ENCODE results near the gene GPATCH4.
A peak's percentile ranks its signal among the peaks of the same experiment; 100 is the strongest.
"Not testable (repeated sequence)": the region's sequence is repeated elsewhere in the genome, so short reads cannot be mapped to it uniquely, and the experiment has no call there.

The GPATCH4 gene

GRCh38 chr1:156626079-156626438, 24.8 kb upstream of the GPATCH4 start:
- DNase-seq (ENCODE audit: low read depth in 2 of 2): no peak

DNA sequence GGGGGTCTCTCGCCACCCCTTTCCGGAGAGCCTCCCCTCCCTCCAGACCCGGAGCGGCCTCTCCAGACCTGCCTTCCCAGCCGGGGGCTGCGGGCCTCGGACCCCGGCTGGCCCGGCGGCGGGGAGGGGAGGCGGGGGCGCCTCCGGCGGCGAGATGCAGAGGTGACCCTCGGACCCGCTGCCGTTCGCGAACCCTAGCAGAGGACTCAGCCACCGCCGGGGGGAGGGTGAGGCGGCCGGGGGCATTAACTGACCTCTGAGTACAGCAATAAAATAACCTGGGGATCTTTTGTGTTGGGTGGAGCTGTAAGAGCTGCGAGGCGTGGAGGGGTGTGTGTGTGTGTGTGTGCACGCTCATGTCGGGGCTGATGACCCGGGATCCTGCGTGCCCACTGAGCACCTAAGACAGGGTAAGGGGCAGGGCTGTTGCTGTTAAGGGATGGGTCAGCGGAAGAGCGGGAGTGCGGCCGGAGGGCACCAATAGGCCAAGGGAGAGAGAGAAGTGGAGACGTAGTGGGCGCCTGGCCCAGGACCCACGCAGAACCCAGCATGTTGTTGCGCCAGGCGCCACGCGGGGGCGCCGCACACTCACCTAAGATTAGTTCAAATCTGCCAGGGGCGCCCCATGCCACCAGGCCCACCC, 24.3 kb upstream of the GPATCH4 start:
- DNase-seq (ENCODE audit: low read depth in 2 of 2): peak in 1 of 2 donors; percentile 40

GRCh38 chr1:156624814-156625435, 23.6 kb upstream of the GPATCH4 start:
- DNase-seq (ENCODE audit: low read depth in 2 of 2): no peak

DNA sequence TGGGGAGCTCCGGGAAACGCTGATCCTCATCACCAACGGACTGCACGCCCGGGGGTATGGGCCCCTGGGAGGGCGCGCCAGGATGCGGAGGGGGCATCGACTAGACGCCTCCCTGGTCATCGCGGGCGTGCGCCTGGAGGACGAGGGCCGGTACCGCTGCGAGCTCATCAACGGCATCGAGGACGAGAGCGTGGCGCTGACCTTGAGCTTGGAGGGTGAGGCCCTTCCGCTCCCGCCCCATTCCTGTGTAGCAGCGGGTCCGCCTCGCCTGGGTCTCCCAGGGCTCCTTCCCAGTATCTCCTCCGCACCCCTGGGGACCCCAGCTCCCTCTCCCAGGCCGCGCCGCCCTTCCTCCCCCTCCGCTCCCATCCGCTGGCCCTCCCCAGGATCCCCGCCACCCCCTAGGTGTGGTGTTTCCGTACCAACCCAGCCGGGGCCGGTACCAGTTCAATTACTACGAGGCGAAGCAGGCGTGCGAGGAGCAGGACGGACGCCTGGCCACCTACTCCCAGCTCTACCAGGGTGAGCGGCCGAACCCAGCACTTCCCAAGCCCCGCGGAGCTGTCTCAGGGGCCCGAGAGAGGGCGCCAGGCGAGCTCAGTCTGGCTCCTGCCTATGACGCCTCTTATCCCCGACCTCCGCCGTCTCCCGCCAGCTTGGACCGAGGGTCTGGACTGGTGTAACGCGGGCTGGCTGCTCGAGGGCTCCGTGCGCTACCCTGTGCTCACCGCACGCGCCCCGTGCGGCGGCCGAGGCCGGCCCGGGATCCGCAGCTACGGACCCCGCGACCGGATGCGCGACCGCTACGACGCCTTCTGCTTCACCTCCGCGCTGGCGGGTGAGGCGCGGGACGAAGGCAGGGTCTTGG, 22.9 kb upstream of the GPATCH4 start:
- no peak for DNase-seq (ENCODE audit: low read depth in 2 of 2)

GRCh38 chr1:156622581-156623297, 21.5 kb upstream of the GPATCH4 start:
- DNase-seq (ENCODE audit: low read depth in 2 of 2): no peak

- DNase-seq (ENCODE audit: low read depth in 2 of 2): no peak
These were observed 18.3 kb upstream of the GPATCH4 start for GRCh38 chr1:156619582-156619955.

- DNase-seq (ENCODE audit: low read depth in 2 of 2): no peak
These were observed 17.7 kb upstream of the GPATCH4 start, which contains the start of gene HAPLN2 for GRCh38 chr1:156618853-156619581. TSS of gene HAPLN2 (plus strand) at chr1:156619415. CDS start at chr1:156623491, 4,076 bp downstream.

GRCh38 chr1:156616463-156616862, 15.2 kb upstream of the GPATCH4 start:
- DNase-seq (ENCODE audit: low read depth in 2 of 2): no peak

DNA sequence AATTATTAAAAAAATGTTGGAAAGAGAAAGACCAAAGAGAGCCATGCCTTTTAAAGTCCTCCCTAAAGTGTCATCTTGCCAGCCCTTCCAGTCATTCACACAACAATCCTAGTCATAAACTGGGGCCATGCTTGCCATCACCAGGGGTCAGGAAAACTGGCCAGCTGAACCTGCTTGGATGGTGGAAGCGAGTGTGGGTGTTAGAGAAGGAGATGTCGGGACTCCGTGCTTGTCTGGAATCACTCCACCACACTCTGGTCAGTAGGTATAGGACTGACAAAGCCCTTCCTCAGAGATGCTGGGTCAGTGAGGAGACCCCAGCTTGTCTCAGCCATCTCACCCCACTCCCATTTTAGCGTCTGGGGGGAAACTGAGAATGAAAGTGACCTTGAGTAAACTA, 14.7 kb upstream of the GPATCH4 start:
- no peak for DNase-seq (ENCODE audit: low read depth in 2 of 2)

DNA sequence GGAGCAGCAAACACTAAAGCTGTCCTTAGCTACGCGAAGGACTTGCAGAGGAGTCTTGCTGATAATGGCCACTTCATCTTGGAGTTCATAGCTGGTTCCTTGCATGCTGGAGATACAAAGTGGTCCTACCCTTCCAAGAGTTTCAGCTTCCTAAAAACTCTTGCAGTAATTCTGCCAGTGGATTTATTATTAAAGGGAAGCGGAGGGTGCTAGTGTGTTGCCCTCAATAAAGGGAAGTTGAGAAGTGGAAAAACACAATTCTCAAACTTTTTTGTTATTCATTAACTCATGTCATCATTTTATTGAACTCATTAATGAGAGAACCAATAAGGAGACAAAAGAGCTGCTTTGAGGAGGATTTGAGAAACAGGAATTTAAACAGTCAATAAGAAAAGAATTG, 11.4 kb upstream of the GPATCH4 start:
- DNase-seq (ENCODE audit: low read depth in 2 of 2): no peak

DNA sequence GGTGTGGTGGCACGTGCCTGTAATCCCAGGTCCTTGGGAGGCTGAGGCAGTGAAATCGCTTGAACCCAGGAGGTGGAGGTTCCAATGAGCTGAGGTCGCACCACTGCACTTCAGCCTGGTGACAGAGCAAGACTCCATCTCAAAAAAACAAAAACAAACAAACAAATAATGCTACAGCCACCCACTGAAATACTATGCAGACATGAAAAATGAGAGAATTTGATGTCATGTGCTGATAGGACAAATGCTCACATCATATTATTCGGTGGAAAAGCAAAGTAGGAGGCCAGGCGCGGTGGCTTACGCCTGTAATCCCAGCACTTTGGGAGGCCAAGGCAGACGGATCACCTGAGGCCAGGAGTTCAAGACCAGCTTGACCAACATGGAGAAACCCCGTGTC, 8.8 kb upstream of the GPATCH4 start:
- not testable (repeated sequence) for DNase-seq (ENCODE audit: low read depth in 2 of 2)

DNA sequence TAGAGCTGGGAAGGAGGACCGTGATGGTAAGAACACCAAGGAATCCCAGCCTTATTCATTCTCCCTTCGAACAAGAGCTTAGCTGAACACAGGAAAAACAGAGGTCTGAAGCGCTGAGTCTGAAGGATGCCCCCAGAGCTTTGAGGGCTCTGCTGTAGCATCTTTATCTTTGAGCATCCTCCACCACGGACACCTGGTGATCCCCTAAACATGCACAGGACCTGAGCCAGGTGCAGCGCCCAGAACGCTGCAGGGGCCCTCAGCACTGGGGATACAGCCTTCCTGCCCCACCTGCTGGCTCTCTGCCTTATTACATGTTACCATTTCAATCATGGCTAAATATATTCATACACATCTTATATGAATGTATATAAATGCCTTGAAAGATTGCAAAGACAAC, 7.7 kb upstream of the GPATCH4 start:
- no peak for DNase-seq (ENCODE audit: low read depth in 2 of 2)

DNA sequence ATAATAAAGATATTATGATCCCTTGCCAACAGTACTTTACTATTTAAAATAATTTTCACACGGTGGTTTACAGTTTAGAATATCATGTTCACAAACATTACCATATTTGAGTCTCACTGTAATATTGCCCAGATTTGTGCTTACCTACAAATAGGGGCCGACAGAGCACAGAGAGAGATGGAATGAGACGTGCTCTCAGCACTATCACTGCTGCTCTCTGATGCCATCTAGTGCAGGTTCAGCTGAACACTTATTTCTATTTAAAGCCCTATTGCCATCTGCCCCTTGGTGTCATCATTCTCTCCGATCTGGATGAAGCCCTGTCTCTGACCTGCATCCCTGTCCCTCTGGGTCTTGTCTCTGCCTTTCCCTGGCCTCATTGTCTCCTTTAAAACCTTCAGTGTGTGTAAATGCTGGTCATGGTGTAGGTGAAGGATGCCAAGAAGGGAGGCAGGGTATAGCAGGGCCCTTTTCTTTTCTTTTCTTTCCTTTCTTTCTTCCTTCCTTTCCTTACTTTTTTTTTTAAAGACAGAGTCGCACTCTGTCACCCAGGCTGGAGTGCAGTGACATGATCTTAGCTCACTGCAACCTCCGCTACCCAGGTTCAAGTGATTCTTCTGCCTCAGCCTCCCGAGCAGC, 6.9 kb upstream of the GPATCH4 start:
- DNase-seq (ENCODE audit: low read depth in 2 of 2): peak in 1 of 2 donors; percentile 36

GRCh38 chr1:156607344-156607743, 6.1 kb upstream of the GPATCH4 start:
- not testable (repeated sequence) for DNase-seq (ENCODE audit: low read depth in 2 of 2)

DNA sequence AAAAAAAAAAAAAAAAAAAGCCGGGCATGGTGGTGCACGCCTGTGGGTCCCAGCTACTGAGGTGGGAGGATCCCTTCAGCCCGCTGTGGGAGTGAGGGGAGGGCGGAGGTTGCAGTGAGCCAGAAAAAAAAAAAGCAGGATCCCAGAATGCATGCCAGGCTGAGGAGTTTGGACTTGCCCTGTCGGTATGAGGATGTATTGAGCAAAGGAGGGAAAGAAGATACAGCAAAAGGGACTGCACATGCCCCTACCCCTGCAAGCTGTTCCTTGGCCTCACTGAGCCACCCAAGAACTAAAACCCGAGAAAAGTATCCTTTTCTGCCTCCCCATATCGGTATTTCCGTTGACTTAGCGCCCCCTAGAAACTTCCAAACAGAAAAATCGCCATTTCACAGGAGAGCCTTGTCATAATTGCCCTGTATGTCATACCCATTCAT, 1.3 kb upstream of the GPATCH4 start:
- DNase-seq (ENCODE audit: low read depth in 2 of 2): no peak

GRCh38 chr1:156601892-156602291, 613 bp upstream of the GPATCH4 start:
- DNase-seq (ENCODE audit: low read depth in 2 of 2): no peak

DNA sequence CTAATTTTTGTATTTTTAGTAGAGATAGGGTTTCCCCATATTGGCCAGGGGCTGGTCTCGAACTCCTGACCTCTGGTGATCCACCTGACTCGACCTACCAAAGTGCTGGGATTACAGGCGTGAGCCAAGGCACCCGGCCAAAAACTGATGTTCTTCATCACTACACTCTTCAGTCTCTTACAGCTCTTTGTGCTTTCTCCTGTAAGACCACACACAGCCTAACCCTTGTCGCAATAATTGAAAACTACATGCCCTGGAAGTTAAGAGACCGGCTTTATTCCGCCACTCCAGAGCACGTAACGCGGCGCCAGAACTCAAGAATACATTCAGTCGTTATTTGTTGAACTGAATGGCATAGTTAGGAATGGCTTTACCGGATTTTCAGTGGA, 552 bp downstream of the GPATCH4 start:
- DNase-seq (ENCODE audit: low read depth in 2 of 2): no peak

- no peak for DNase-seq (ENCODE audit: low read depth in 2 of 2)
These were observed 1.5 kb downstream of the GPATCH4 start for GRCh38 chr1:156599811-156600210.

- no peak for DNase-seq (ENCODE audit: low read depth in 2 of 2)
These were observed 2.4 kb downstream of the GPATCH4 start for GRCh38 chr1:156598731-156599432.

DNA sequence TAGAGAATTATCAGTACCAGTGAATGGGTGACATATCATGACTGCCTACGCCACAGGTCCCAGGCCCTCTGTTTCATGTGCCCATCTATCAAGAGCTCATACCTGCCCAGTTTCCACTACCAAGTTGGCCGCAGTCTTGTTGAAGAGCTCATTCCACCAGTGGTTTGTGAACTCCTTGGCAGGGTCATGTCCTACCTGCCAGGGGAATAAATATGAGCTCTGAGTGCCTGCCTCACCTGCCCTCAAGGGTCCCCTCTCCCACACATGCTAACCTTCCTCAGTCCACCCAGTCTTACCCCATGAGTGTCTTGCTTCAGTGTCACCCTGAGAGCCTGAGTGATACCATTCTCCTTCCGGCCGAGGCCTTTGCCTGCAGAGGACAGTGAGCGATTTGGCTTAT, 3.2 kb downstream of the GPATCH4 start:
- no peak for DNase-seq (ENCODE audit: low read depth in 2 of 2)

All from stimulated activated CD8-positive, alpha-beta memory T cell treated with anti-CD3 and anti-CD28 coated beads, Interleukin-15, amount 100 ng/mL, for 4 hours (primary cell).